NAMALWA (cell line): ENCODE measurements around the gene FABP3.

ENCODE experiments used
- DNase-seq: peaks from one replicate; pipeline ENCODE4 v3.0.0-alpha.2; 2015; ENCODE audit warnings: low spot score

The FABP3 gene

DNA sequence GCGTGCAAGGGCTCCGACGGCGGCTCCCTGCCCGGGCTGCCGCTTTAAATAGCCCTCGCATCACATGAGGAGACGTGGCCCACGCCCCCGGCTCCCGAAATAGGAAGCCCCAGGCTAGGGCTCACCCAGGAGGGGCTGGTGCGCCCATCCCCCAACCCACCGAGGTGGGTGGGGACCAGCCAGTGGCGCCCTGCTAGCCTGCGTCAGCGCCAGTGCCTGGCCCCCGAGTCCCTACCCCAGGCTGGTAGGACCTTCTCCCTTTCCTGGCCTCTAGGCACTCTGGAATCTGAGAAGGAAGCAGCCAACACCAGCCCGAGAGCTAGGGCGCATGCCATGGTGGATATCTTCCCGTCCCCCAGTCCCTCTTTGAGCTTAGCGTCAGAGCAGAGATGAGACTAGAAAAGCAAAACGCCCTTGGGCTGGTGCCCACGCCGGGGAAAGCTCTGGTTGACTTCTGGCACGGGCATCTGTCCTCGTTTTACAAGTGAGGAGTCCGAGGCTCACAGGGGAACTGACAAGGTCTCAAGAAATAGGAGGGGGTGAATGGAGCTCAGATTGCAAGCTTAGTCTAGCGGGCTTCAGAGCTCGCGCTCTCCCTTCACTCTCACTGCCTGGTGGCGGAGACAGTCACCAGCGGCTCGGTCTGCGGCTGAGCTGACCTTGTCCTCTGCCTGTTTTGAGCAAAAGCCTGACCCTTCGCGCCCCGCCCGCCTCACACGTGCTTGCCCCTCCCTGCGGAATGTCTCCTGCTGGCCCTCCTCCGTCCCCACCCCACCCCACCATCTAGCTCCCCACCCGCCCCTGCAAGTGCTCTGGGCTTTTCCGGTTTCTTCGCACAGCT is at the start of gene FABP3:
FABP3 (minus strand) TSS at position 21 of the 841 bp plus-strand sequence. CDS start 62 bp downstream, outside the sequence.
- DNase-seq = no peak

DNA sequence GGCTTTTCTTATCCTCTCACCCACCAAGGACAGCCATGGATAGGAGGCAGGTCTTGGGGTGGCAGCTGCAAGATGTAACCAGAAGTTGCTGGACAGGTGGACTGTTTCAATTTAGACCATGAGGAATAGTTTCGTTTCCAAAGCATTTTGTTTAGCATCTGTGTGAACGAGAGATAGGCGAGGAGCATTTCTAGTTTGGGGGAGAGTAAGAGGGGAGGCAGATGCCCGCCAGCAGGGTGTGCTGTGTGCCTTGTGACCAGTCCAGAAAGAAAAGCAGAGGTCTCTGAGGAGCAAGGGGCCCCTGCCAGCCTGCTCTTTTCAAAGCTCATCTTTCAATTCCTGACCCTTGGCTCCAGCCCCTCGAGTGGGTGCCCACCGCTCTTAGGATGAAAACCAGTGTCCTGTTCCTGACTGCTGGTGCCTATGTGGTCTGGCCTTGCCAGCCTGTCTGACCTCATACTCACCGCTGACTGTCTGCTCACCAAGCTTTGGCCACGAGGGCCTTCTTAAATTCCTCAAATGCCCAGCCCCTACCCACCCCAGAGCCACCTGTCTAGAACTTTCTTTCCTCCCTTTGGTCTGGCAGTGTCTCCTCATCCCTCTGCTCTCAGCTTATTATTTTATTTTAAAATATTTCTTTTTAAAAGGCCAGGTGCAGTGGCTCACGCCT is 48.6 kb upstream of the FABP3 start:
- DNase-seq = peak; percentile 76

DNA sequence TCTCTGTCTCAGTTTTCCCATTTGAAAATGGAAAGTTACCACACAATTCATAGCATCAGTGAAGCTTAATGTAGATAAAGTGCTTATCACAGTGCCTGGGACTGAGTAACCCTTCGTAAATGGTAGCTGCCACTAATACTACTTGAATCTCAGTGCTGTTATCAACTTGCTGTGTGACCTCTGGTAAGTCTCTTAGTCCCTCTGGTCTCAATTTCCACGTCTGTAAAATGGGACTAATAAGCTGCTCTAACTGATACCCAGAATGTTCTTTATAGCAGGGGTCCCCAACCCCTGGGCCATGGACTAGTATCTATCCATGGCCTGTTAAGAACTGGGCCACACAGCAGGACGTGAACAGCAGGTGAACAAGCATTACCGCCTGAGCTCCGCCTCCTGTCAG is 47.8 kb upstream of the FABP3 start:
- no peak for DNase-seq

DNA sequence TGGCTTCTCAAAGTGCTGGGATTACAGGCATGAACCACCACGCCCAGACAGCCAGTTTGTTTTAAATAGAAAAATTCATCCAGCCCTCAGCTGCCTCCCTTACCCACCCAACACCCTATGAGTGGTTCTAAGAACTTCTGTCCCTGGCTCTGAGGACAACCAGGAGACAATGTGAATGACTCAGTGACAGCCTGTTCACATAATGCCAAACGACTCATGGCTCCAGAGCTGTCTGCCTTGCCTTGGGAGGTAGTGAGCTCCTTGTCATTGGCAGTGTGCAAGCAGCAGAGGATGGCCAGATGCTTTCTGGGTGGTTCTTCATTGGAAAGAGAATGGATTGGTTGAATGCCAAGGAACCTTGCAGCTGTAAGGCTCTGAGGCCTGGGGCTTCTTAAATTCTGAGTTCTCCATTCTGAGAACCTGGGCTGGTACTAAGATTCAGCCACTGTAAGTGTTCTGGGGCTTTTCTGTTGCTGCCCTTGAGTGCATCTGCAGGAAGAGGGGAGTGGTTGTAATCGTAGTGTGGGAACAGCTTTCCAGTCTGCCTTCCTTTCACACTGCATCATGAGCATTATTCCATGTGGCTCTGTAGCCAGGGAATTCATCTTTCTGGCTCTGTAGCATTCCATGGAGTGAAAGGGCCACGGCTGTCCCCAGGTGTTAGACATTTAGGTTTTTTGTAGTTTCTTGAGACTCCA is 45.9 kb upstream of the FABP3 start:
- DNase-seq = no peak

DNA sequence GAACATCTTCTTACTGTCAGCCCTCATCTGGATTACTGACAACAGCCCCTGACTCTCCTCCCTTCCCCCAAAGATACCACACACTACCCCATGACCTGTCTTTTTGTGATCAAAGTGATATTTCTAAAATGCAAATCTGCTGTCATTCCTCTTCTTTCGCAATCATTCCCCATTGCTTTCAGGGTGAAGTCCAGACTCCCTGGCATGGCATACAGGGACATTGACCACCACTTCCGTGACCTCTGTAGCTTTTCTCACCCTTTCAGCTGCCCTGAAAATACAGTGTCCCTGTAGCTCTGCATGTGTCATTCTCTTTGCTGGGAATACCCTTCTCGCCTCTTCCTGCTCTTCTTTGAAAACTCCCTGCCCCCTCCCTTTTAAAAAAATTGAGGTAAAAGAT is 44.3 kb upstream of the FABP3 start:
- no peak for DNase-seq

DNA sequence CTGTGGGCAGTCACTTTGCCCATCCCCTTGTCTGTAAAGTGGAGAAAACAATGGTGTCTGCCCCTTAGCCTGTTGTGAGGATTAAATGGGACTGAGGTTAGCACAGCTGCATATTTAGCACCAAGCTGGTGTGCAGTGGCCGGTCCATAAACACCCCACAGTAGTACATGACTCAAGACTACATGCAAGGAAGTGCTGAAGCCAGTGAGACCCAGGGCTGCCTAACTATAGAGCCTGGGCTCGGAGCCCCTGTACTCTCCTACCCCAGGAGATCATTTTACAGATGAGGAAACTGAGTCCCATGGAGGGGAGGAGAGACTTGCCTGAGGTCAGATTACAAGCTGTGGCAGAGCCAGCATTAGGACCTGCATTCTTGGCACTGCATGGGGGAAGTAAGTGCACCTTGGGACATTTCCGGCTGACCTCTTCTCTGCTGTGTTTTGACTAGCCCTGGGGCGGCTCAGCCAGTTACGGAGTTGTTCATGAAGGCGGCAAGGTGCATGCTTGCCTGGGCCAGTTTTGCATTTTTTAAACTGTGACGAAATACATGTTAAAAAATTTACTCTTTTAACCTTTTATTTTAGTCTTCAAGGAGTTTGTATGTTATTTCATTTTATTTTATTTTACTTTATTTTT is 43.3 kb upstream of the FABP3 start:
- no peak for DNase-seq

DNA sequence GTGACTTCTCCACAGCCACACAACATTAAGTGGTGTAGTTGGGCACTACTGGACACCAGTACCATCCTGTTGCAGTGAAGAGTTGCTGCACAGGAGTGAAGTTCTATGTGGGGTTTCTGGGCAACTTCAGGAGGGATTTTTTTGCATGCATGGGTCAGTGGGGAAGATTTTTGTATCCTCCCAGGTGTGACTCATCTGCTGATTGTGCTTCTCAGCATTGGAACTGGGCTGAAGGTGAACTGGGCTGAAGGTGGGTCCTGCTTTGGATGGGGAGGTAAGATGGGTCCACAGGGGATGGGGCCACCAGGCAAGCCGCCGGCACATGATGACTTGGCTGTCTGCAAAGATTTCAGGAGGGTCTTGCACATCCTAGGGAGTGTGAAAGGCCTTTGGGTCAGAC is 42.8 kb upstream of the FABP3 start:
- no peak for DNase-seq

DNA sequence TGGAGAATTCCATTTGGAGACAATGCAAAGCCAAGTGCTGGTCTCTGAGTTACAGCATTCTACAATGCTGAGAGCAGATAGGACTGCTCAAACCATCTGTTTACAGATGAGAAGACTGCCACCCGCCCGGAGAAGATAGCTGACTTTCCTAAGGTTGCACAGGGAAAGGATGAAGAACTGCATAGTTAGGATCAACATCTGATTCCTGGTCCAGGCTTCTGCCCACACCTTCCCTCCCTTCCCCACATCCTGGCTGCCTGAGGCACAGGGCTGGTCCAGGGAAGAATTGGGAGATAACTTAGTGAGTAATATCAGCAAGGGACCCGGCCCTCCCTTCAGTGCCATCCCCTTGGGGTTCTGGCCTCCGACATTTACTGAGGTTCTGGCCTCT is 42.1 kb upstream of the FABP3 start:
- DNase-seq = no peak

DNA sequence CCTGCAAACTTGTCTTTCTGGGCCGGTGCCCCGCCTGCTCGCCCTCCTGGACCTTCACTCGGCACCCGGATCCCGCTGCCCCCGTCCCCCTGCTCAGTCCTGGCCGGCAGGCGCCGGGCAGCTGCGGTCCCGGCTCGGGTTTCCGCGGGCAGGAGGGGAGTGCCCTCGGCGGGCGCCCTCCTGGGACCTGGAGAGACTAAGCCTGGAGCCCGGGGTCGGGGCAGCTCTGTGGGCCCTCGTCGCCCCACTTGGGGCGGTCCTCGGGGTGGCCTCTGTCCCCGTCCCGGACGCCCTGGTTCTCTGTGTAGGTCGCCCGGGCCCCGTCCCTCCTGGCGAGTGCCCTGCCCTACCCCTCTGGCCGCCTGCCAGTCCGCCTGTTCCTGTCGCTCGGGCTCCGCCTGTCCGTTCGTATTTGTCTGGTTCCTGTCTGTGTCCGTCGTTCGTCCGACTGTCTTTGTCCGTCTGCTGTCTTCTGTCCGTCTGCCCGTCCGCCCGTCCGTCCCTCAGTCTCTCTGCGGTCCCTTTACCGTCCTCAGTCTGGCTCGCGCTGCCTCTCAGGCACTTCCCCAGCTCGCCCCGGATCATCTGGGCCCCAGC is 40.6 kb upstream of the FABP3 start:
- no peak for DNase-seq

DNA sequence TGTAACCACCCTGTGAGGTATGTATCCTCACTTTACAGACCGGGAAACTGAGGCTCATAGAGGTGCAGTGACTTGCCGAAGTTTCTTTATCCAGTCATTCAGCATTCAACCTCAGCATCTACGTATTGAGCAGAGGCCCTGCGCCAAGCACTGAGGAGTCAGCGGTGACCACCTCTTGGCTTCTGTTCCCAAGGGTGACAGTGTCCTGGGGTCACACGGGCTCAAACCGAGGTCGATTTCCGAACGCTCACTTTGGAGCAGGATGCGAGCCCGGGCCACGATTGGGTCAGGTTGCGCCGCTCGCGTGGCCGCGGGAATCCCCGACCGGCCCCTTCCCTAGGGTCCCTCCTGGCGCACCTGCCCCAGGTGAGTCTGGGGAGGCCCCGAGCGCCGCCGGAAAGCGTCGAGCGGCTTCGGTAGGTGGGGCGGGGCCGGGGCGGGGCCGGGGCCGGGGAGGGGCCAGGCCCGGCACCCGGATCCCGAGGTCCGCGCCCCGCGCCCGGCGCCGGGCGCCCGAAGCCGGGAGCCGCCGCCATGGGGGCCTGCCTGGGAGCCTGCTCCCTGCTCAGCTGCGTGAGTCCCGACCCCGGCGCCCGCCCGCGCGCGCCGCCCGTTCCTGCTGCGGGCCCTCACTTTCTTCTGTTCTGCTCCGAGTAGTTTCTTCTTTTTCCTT is 40.0 kb upstream of the FABP3 start, which contains the start of gene SERINC2:
SERINC2 (plus strand) TSS at position 482 of the 673 bp plus-strand sequence; CDS start at position 535, 53 bp downstream.
- DNase-seq = no peak

DNA sequence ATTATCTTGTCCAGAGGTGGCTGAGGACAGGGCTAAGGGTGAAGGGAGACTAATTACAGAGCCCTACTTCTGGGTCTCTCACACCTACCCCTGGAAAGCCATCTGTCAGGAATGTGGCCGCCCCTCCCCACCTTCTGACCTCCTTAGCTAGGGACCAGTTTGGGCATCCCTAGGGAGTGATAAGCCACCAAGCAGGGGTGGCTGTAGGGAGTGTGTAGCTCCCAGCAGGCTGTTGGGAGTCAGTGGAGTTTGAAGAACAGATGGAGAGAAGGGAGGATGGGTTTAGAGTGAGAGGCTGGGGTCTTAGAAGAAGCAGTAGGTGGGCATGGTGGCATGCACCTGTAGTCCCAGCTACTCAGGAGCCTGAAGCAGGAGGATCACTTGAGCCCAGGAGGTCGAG is 39.3 kb upstream of the FABP3 start:
- no peak for DNase-seq

DNA sequence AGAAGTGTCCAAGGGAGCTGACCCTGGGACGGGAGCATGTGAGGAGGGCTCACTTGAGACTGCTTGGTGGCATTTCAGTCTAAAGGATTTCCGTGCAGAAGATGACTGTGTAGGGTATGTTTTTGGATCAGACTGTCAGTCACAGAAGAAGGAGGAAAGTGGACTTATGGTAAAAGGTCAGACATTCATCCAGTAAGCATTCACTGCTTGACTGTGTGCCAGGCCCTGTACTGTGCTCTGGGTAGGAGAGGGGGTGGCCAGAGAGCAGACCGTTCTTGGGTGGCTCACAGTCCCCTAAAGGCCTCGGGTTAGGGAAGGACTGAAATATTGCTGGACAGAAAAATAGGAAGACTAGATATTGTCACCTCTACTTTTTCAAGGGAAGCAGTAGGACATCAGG is 38.0 kb upstream of the FABP3 start:
- no peak for DNase-seq

DNA sequence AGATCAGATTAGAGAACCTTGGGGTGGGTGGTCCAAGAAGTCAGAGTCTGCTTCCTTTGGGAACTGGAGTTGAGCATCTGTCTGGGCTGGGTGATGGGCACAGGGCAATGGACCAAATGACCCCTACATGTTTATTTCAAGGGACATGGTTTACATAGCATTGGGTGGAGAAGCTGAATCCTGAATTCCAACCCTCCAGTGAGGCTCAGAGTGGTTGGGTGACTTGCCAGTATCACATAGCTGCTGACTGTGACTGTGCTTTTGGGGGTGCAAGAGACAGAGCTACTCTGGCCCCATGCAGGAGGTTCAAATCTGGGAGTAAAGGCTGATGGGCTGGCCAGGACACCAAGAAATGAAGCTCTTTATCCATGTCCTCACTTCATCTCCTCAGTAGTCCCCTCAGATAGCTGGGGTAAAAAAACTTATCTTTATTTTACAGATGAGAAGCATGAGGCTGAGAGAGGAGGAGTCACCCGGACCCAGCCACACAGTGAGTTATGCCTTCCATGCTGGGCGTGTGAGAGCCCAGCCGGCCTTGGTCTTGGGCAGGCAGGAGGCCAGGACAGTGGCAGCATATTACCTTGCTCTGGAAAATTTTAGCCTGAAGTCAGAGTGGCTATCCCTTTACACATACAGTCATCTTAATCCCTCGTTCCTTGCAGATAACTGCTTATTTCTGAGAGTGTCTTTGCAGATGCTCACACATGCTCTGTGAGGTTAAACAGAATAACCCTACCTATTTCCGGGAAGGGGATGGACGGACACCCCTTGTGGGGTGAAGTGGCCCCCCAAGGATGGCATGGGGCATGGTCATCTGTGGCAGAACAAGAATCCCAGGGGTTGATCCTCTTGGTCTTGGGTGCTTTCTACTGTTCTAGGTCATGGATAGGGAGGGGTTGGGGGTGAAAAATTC is 37.3 kb upstream of the FABP3 start:
- DNase-seq = no peak

DNA sequence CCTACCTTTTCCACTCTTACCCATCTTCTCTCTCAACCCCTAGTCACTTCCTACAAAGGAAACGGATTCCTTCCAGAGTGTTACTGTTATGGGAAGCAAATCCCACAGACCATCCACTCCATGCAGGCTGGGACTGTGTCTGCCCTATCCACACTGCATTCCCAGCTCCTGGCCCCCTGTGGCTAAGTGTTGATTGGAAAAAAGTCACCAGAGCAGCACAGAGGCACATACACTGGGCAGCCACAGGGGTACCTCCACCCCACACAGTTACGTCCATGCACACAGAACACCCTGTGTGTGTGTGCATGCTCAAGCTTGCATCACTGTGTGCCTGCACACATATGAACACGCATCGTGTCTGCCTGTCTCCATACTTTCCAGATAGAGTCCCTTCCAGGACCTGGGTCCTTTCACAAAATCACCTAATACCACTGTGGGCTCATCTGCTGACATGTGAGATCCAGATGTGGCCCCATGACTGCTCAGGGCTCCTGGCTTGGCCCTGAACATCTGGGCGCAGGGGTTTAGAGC is 36.0 kb upstream of the FABP3 start:
- DNase-seq = no peak

DNA sequence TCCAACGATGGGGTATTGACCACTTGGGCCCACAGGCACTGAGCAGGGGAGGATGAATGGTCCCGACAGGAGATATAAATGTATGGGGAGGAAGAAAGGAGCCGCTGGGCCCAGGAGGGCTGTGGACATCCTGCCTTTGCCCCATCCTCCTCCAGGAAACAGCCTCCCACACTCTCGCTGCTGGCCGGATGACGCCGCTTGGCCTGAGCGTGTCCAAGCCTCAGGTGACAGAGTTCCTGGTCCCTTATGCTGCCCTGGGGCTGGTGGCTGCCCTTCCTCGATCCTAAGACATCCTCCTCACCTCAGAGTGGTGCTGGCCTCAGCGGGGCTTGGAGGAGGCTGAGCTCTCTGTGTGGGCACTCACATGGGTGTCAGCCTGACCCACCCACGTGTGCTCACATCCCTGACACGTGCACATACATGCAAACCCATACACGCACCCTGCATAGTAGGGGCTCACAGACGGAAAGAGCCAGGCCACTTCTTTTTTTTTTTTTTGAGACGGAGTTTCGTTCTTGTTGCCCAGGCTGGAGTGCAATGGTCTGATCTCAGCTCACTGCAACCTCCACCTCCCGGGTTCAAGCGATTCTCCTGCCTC is 34.3 kb upstream of the FABP3 start:
- DNase-seq = no peak

DNA sequence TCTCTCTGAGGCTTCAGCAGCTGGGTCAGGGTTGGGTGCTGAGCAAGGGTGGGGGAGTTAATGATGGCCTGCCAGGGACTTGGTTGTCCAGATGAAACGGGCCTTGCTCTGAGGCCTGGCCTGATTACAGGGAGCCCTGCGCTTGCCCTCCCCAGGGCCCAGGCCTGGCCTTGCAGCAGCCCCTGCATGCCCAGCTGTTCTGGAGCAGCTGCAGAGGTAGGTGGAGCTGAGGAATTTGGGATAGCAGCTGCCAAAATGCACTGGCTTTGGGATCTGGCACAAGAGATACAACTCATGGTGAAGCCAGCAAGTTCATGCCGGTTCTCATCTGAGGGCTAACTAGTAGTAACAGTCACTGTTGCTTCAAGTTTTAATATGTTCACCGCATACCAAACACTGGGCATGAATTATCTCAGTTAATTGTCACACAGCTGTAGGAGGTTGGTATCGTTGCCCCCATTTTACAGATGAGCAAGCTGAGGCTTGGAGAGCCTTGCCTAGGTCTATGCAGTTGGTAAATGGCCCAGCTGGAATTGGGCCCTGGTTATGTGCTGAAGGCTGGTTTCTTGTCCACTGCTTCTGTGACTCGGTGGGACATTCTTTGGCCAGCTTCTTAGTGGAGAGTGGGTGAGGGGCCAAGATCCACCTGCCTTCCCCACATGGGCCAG is 32.8 kb upstream of the FABP3 start:
- DNase-seq = no peak

DNA sequence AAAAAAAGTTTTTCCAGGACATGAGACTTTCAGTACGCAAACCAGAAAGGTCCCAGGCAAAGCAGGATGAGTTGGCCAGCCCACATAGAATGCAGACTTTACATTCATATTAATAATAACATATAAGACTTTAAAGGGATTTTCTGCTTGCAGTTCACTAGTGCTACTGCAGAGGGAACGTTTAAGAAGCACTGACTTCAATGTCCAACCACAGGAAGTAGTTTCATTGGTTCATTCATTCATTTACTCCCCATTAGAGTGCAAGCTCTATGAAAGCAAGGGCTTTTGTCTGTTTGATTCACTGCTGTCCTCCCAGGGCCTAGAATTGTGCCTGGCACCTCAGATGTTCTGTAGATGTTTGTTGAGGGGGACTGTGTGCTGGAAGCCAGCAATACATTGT is 28.4 kb upstream of the FABP3 start:
- DNase-seq = peak; percentile 25

DNA sequence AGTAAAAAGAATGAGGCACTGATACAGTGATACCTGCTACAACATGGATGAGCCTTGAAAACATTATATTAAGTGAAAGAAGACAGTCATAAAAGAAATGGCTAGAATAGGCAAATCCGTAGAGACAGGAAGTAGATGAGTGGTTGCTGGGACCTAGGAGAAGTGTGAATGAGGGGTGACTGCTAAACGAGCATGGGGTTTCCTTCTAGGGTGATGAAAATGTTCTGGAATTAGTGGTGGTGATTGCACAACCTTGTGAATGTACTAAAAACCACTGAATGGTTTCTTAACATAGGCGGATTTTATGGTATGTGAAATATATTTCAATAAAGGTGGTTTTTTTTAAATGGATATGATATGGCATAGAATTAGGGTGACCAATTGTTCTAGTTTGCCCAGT is 27.5 kb upstream of the FABP3 start:
- DNase-seq = no peak

DNA sequence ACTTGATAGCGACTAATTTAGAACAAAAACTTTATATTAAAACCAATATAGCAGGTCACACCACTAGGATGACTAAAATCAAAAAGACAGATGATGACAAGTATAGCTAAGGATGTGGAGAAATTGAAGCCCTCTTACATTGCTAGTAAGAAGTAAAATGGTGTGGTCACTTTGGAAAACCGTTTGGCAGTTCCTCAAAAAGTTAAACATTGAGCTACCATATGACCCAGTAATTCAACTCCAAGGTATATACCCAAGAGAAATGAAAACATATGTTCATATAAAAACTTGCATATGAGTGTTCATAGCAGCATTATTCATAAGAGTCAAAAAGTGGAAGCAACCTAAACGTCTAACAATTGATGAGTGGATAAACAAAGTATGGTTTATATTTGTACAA is 27.1 kb upstream of the FABP3 start:
- no peak for DNase-seq
